GM13977 (cell line): ENCODE results near the gene CELF5.

Source experiments
- DNase-seq: peaks from one replicate; pipeline ENCODE4 v3.0.0; 2012; ENCODE audit warnings: low spot score
- CTCF ChIP-seq: IDR thresholded peaks from 2 replicates; pipeline ENCODE4 v1.5.1; 2012; ENCODE audit warnings: mild to moderate bottlenecking, control low read depth; ENCODE audit not compliant: insufficient read depth; ENCODE audit errors: extremely low read depth, missing control alignments
- in situ Hi-C: fragments of 300-500 bp; cut with MboI; formaldehyde crosslinking; loops from one replicate; pipeline ENCODE4 v1.12.0; 2022; ENCODE audit warnings: low sequenced_read_pairs, low pct_unique_long_range_greater_than_20kb, mixed read lengths, inconsistent platforms; ENCODE audit not compliant: unreplicated experiment

Gene CELF5

GRCh38 chr19:3310711-3311110 lies 86.2 kb downstream of the CELF5 start:
- in situ Hi-C loops, result no loop called here
- no peak for TF ChIP-seq CTCF
- no peak for DNase-seq

- in situ Hi-C loops, result no loop called here
- no peak for DNase-seq
- no peak for TF ChIP-seq CTCF
Measured at GRCh38 chr19:3313199-3313575, 88.7 kb downstream of the CELF5 start.

GRCh38 chr19:3314962-3315675 lies 90.7 kb downstream of the CELF5 start:
- no peak for DNase-seq
- in situ Hi-C loops, result no loop called here
- no peak for TF ChIP-seq CTCF

- DNase-seq, result no peak
- no peak for TF ChIP-seq CTCF
- in situ Hi-C loops, result no loop called here
Measured at GRCh38 chr19:3315676-3315973, 91.2 kb downstream of the CELF5 start.

- DNase-seq, result no peak
- in situ Hi-C loops, result no loop called here
- TF ChIP-seq CTCF, result no peak
Measured at GRCh38 chr19:3316132-3316648, 91.7 kb downstream of the CELF5 start.

GRCh38 chr19:3316659-3317207 lies 92.3 kb downstream of the CELF5 start:
- in situ Hi-C loops, result no loop called here
- TF ChIP-seq CTCF, result no peak
- no peak for DNase-seq
